DOHH2 (cell line): Measurements from ENCODE around the gene IQSEC3.
A peak's percentile ranks its signal among the peaks of the same experiment; 100 is the strongest.

Source experiments
- H3F3A ChIP-seq: fragments of 200-600 bp; sonication (generic), shearing (Covaris generic); 2 replicates; pipeline ENCODE4 v1.6.0; 2016; ENCODE audit warnings: antibody characterized with exemption, mild to moderate bottlenecking; ENCODE audit not compliant: control insufficient read depth, insufficient read depth
- H3K27ac ChIP-seq: fragments of 200-600 bp; sonication (generic); 2 replicates; pipeline ENCODE4 v1.5.1; 2014; ENCODE audit warnings: low read depth, mild to moderate bottlenecking, low read length, moderate library complexity
- H3K27me3 ChIP-seq: fragments of 200-600 bp; sonication (generic); 2 replicates; pipeline ENCODE4 v1.6.1; 2014; ENCODE audit warnings: mild to moderate bottlenecking, low read length, mixed read lengths; ENCODE audit not compliant: control insufficient read depth
- H3K36me3 ChIP-seq: fragments of 200-600 bp; sonication (generic); 2 replicates; pipeline ENCODE4 v1.6.1; 2014; ENCODE audit warnings: mild to moderate bottlenecking, low read length, moderate library complexity, mixed read lengths; ENCODE audit not compliant: control insufficient read depth
- H3K4me1 ChIP-seq: fragments of 200-600 bp; sonication (generic); 2 replicates; pipeline ENCODE4 v1.6.1; 2014; ENCODE audit warnings: mild to moderate bottlenecking, low read length, mixed read lengths; ENCODE audit not compliant: control insufficient read depth
- H3K4me2 ChIP-seq: fragments of 200-600 bp; sonication (generic); 2 replicates; pipeline ENCODE4 v1.6.0; 2014; ENCODE audit warnings: mild to moderate bottlenecking, low read length, moderate library complexity
- H3K4me3 ChIP-seq: fragments of 200-600 bp; sonication (generic); 2 replicates; pipeline ENCODE4 v1.5.1; 2014; ENCODE audit warnings: mild to moderate bottlenecking, low read length, mixed read lengths
- H3K79me2 ChIP-seq: fragments of 200-600 bp; sonication (generic); 2 replicates; pipeline ENCODE4 v1.6.1; 2014; ENCODE audit warnings: mild to moderate bottlenecking, low read length, mixed read lengths; ENCODE audit not compliant: control insufficient read depth
- H3K9me2 ChIP-seq: fragments of 200-600 bp; sonication (generic); replicated peaks from 2 replicates; pipeline ENCODE4 v1.6.1; 2014; ENCODE audit warnings: mild to moderate bottlenecking, low read length, mixed read lengths; ENCODE audit not compliant: control insufficient read depth
- H3K9me3 ChIP-seq: fragments of 200-600 bp; sonication (generic); 2 replicates; pipeline ENCODE4 v1.6.1; 2014; ENCODE audit warnings: antibody characterized with exemption, low read length, mixed read lengths; ENCODE audit not compliant: control insufficient read depth, insufficient read depth
- H4K20me1 ChIP-seq: fragments of 200-600 bp; sonication (generic); 2 replicates; pipeline ENCODE4 v1.6.0; 2014; ENCODE audit warnings: low read depth, mild to moderate bottlenecking, antibody characterized with exemption, low read length, moderate library complexity; ENCODE audit not compliant: control insufficient read depth, insufficient read depth
- CTCF ChIP-seq: fragments of 200-600 bp; sonication (generic); IDR thresholded peaks from one replicate; pipeline ENCODE4 v1.5.1; 2014; ENCODE audit warnings: antibody characterized with exemption, mild to moderate bottlenecking, low read depth, low read length; ENCODE audit not compliant: poor library complexity, severe bottlenecking
- EZH2phosphoT487 ChIP-seq: fragments of 200-600 bp; sonication (generic); IDR thresholded peaks from 2 replicates; pipeline ENCODE4 v1.6.1; 2017; ENCODE audit warnings: borderline replicate concordance, mild to moderate bottlenecking, antibody characterized with exemption, low read length, moderate library complexity, mixed read lengths

Gene IQSEC3

GRCh38 chr12:105696-106095 lies 39.1 kb downstream of the IQSEC3 start:
- no peaks in the 10 kb centered on the region for H3K9me3 ChIP-seq
- H4K20me1 ChIP-seq = no peaks in the 10 kb centered on the region
- H3K4me2 ChIP-seq = peak overlapping the region; percentile 48
- H3K27me3 ChIP-seq = no peaks in the 10 kb centered on the region
- TF ChIP-seq EZH2phosphoT487 (no peak), CTCF (no peak)
- no peaks in the 10 kb centered on the region for H3K36me3 ChIP-seq
- peak overlapping the region; percentile 15; the same call in 1 of the 2 replicates for H3K4me3 ChIP-seq
- H3F3A ChIP-seq = peaks cover 16% of the 10 kb centered on the region
- peaks cover 62% of the 10 kb centered on the region for H3K4me1 ChIP-seq
- no peaks in the 10 kb centered on the region for H3K79me2 ChIP-seq
- peak overlapping the region; percentile 74 for H3K27ac ChIP-seq
- no peaks in the 10 kb centered on the region for H3K9me2 ChIP-seq

DNA sequence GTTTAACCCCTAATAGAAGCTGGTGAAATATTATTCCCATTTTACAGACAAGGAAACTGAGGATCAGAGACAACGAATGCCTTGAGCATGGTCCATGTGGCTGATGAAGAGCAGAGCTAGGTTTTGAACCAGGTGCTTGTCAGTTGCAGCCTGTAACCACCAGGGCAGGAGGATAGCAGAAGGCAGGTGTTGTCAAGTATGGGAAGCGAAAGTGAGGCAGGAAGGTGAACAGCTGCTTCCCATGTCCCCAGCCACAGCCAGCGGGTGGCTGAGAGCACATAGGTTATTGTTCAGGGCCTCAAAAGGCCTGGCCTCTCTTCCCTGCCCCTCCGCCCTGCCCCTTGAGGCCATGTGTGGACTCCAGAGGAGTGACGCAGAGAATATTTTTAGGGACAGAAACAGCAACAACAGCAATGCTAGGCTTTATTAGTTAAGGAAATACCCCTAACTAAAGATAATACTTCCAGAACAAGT lies 39.6 kb downstream of the IQSEC3 start:
- Histone ChIP-seq H3K9me3 (no peaks in the 10 kb centered on the region), H3K4me3 (peak overlapping the region; percentile 15), H3K27ac (peak overlapping the region; percentile 74), H4K20me1 (no peaks in the 10 kb centered on the region), H3K4me1 (peaks cover 62% of the 10 kb centered on the region), H3K36me3 (no peaks in the 10 kb centered on the region), H3K4me2 (peak overlapping the region; percentile 48), H3K27me3 (no peaks in the 10 kb centered on the region), H3F3A (peaks cover 16% of the 10 kb centered on the region), H3K9me2 (no peaks in the 10 kb centered on the region), H3K79me2 (no peaks in the 10 kb centered on the region)
- no peak for TF ChIP-seq EZH2phosphoT487
- peak; percentile 54 for TF ChIP-seq CTCF

GRCh38 chr12:108594-108993 lies 42.0 kb downstream of the IQSEC3 start:
- H3K27ac ChIP-seq = no peak overlapping the region
- H3K4me3 ChIP-seq = no peak overlapping the region
- no peaks in the 10 kb centered on the region for H3K36me3 ChIP-seq
- TF ChIP-seq CTCF (no peak), EZH2phosphoT487 (no peak)
- peaks cover 16% of the 10 kb centered on the region for H3F3A ChIP-seq
- no peaks in the 10 kb centered on the region for H3K9me3 ChIP-seq
- no peaks in the 10 kb centered on the region for H3K9me2 ChIP-seq
- H3K27me3 ChIP-seq = no peaks in the 10 kb centered on the region
- peaks cover 57% of the 10 kb centered on the region for H3K4me1 ChIP-seq
- H3K79me2 ChIP-seq = no peaks in the 10 kb centered on the region
- H4K20me1 ChIP-seq = no peaks in the 10 kb centered on the region
- no peak overlapping the region for H3K4me2 ChIP-seq
